CD8-positive, alpha-beta memory T cell (primary cell): ENCODE data around the gene OR1J2. TPM values are rescaled to one million over a fixed set of nuclear protein-coding genes. Genes with fewer than 3 reads are reported as not detected.
A peak's percentile ranks its signal among the peaks of the same experiment; 100 is the strongest.

Experiments used
- CTCF ChIA-PET: fragments of 350-600 bp; sonication (Branson Sonifier 250); formaldehyde crosslinking; loops from one replicate; lab custom pipeline; 2021; ENCODE audit warnings: antibody characterized with exemption; lab: Charles Lee
- POLR2A ChIA-PET: fragments of 350-600 bp; sonication (Branson Sonifier 250); formaldehyde crosslinking; loops from one replicate; lab custom pipeline; 2021; ENCODE audit warnings: antibody characterized with exemption; lab: Charles Lee
- DNase-seq, 5 donors: peaks; one replicate each; pipeline versions ENCODE4 v3.0.0 to v3.0.0-alpha.2; 2020 to 2022; ENCODE audit warnings: mixed read lengths in 1 of 5
- H3K27ac ChIP-seq: one replicate; pipeline ENCODE4 v1.7.0; 2013; ENCODE audit warnings: low read depth, mild to moderate bottlenecking, low read length, moderate library complexity
- H3K27me3 ChIP-seq: 2 replicates; pipeline ENCODE4 v1.7.0; 2013; ENCODE audit warnings: low read length, mild to moderate bottlenecking; ENCODE audit not compliant: insufficient read depth, poor library complexity, severe bottlenecking
- H3K36me3 ChIP-seq: 2 replicates; pipeline ENCODE4 v1.7.0; 2013; ENCODE audit warnings: mild to moderate bottlenecking, low read length, moderate library complexity; ENCODE audit not compliant: insufficient read depth
- H3K4me1 ChIP-seq: 2 replicates; pipeline ENCODE4 v1.7.0; 2013; ENCODE audit warnings: mild to moderate bottlenecking, low read length, moderate library complexity; ENCODE audit not compliant: insufficient read depth
- H3K4me3 ChIP-seq: 2 replicates; pipeline ENCODE4 v1.7.0; 2013; ENCODE audit warnings: mild to moderate bottlenecking, low read length
- H3K9me3 ChIP-seq: 2 replicates; pipeline ENCODE4 v1.7.0; 2013; ENCODE audit warnings: mild to moderate bottlenecking, low read length
- H3K27ac Mint-ChIP-seq, 8 donors: one replicate each; pipeline ENCODE4 v1.8.0; 2020 to 2021; ENCODE audit warnings: mixed read lengths in 8 of 8, mild to moderate bottlenecking in 6 of 8, inconsistent platforms in 3 of 8, moderate library complexity in 3 of 8
- H3K27me3 Mint-ChIP-seq, 2 donors: one replicate each; pipeline ENCODE4 v1.8.0; 2020 to 2021; ENCODE audit warnings: mixed read lengths in 2 of 2, mild to moderate bottlenecking in 1 of 2, moderate library complexity in 1 of 2
- H3K36me3 Mint-ChIP-seq, 3 donors: one replicate each; pipeline ENCODE4 v1.8.0; 2020 to 2021; ENCODE audit warnings: mixed read lengths in 3 of 3, inconsistent platforms in 1 of 3, mild to moderate bottlenecking in 1 of 3
- H3K4me1 Mint-ChIP-seq, 3 donors: one replicate each; pipeline ENCODE4 v1.8.0; 2020 to 2021; ENCODE audit warnings: mixed read lengths in 3 of 3, inconsistent platforms in 1 of 3, mild to moderate bottlenecking in 1 of 3
- H3K4me3 Mint-ChIP-seq, 7 donors: one replicate each; pipeline ENCODE4 v1.8.0; 2020 to 2021; ENCODE audit warnings: mixed read lengths in 7 of 7, mild to moderate bottlenecking in 6 of 7, moderate library complexity in 4 of 7, inconsistent platforms in 2 of 7
- H3K9me3 Mint-ChIP-seq, 5 donors: one replicate each; pipeline ENCODE4 v1.8.0; 2020 to 2022; ENCODE audit warnings: mixed read lengths in 5 of 5, mild to moderate bottlenecking in 3 of 5, moderate library complexity in 2 of 5, inconsistent platforms in 1 of 5
- polyA plus RNA-seq: library from polyadenylated mRNA; unstranded; fragments of 300-500 nt; fragmentation: Illumina TruSeq; gene quantifications from one replicate; pipeline ENCODE4 v1.2.3, GENCODE V29; 2021
- total RNA-seq, 2 experiments: library from RNA; stranded (reverse); gene quantifications; one replicate each; pipeline ENCODE4 v1.2.3, GENCODE V29; 2021

Gene OR1J2
- total and polyA plus RNA-seq, 3 experiments from 2014 or later = not detected

- Histone ChIP-seq H3K9me3 (no peaks in the 10 kb centered on the region), H3K27ac (no peak overlapping the region), H3K36me3 (no peaks in the 10 kb centered on the region), H3K4me1 (no peaks in the 10 kb centered on the region), H3K4me3 (no peak overlapping the region), H3K27me3 (no peaks in the 10 kb centered on the region)
- DNase-seq = no peak
- Mint-ChIP-seq H3K27ac (no peak overlapping the region), H3K4me3 (no peak overlapping the region), H3K27me3 (peaks cover 6 to 26% of the 10 kb centered on the region in 2 donors), H3K4me1 (no peaks in the 10 kb centered on the region), H3K36me3 (no peaks in the 10 kb centered on the region), H3K9me3 (no peaks in the 10 kb centered on the region)
- ChIA-PET POLR2A (no interaction called here), CTCF (no interaction called here)
Observed at GRCh38 chr9:122477346-122477745, 33.3 kb upstream of the OR1J2 start.

- H3K27ac ChIP-seq = no peak within 1 kb of the TSS
- H3K36me3 ChIP-seq = no peaks in the 10 kb centered on the region
- Mint-ChIP-seq H3K27ac (no peak within 1 kb of the TSS), H3K27me3 (peaks cover 6 to 26% of the 10 kb centered on the region in 2 donors), H3K4me3 (no peak within 1 kb of the TSS), H3K36me3 (no peaks in the 10 kb centered on the region), H3K9me3 (no peaks in the 10 kb centered on the region), H3K4me1 (no peaks in the 10 kb centered on the region)
- H3K27me3 ChIP-seq = no peaks in the 10 kb centered on the region
- H3K9me3 ChIP-seq = no peaks in the 10 kb centered on the region
- H3K4me1 ChIP-seq = no peaks in the 10 kb centered on the region
- no peak within 1 kb of the TSS for H3K4me3 ChIP-seq
- CTCF ChIA-PET = no interaction called here
- POLR2A ChIA-PET = no interaction called here
- no peak for DNase-seq
Observed at GRCh38 chr9:122477826-122478225, 32.8 kb upstream of the OR1J2 start, which contains the start of gene OR1J1. Gene OR1J1, minus strand, starts transcription at chr9:122477926. Its CDS starts 0 bp downstream, at chr9:122477926.

GRCh38 chr9:122479062-122479461 lies 31.5 kb upstream of the OR1J2 start:
- no peak for DNase-seq
- no peaks in the 10 kb centered on the region for H3K36me3 Mint-ChIP-seq
- Histone ChIP-seq H3K27ac (no peak overlapping the region), H3K27me3 (no peaks in the 10 kb centered on the region), H3K36me3 (no peaks in the 10 kb centered on the region), H3K4me1 (no peaks in the 10 kb centered on the region), H3K9me3 (no peaks in the 10 kb centered on the region), H3K4me3 (no peak overlapping the region)
- no peak overlapping the region for H3K4me3 Mint-ChIP-seq
- CTCF ChIA-PET = interaction anchor here (1.0 kb wide), 1 partner anchor 15 kb away, joined by 3 read pairs; no protein-coding TSS in a partner anchor
- POLR2A ChIA-PET = no interaction called here
- H3K27ac Mint-ChIP-seq = no peak overlapping the region
- peaks cover 6 to 26% of the 10 kb centered on the region in 2 donors for H3K27me3 Mint-ChIP-seq
- H3K4me1 Mint-ChIP-seq = no peaks in the 10 kb centered on the region
- no peaks in the 10 kb centered on the region for H3K9me3 Mint-ChIP-seq

- Histone ChIP-seq H3K4me3 (no peak overlapping the region), H3K27ac (no peak overlapping the region), H3K27me3 (peaks cover 5% of the 10 kb centered on the region), H3K4me1 (no peaks in the 10 kb centered on the region), H3K9me3 (no peaks in the 10 kb centered on the region), H3K36me3 (no peaks in the 10 kb centered on the region)
- Mint-ChIP-seq H3K9me3 (peaks cover 4 to 9% (median 7%) of the 10 kb centered on the region in 5 donors), H3K27ac (no peak overlapping the region), H3K36me3 (peaks cover 0 to 2% (median 0%) of the 10 kb centered on the region in 3 donors), H3K4me1 (no peaks in the 10 kb centered on the region), H3K4me3 (no peak overlapping the region), H3K27me3 (peaks cover 19 to 39% of the 10 kb centered on the region in 2 donors)
- CTCF ChIA-PET = interaction anchor here (1.3 kb wide), 2 partner anchors 310 to 312 kb away, joined by 3 to 9 read pairs; no protein-coding TSS in a partner anchor
- DNase-seq = peak in 2 of 5 donors; percentile 7 to 24
- POLR2A ChIA-PET = no interaction called here
Observed at GRCh38 chr9:122498883-122499288, 11.7 kb upstream of the OR1J2 start.

- ChIA-PET CTCF (no interaction called here), POLR2A (no interaction called here)
- no peak overlapping the region for H3K4me3 Mint-ChIP-seq
- no peaks in the 10 kb centered on the region for H3K4me1 ChIP-seq
- no peaks in the 10 kb centered on the region for H3K27me3 ChIP-seq
- H3K9me3 ChIP-seq = no peaks in the 10 kb centered on the region
- H3K9me3 Mint-ChIP-seq = no peaks in the 10 kb centered on the region
- H3K36me3 Mint-ChIP-seq = no peaks in the 10 kb centered on the region
- H3K27me3 Mint-ChIP-seq = peaks cover 9% of the 10 kb centered on the region in 2 donors
- no peaks in the 10 kb centered on the region for H3K36me3 ChIP-seq
- H3K4me3 ChIP-seq = no peak overlapping the region
- H3K4me1 Mint-ChIP-seq = no peaks in the 10 kb centered on the region
- no peak overlapping the region for H3K27ac Mint-ChIP-seq
- H3K27ac ChIP-seq = no peak overlapping the region
- no peak for DNase-seq
Observed at GRCh38 chr9:122506964-122507363, 3.6 kb upstream of the OR1J2 start.

- Mint-ChIP-seq H3K36me3 (no peaks in the 10 kb centered on the region), H3K4me1 (no peaks in the 10 kb centered on the region), H3K9me3 (peaks cover 0 to 1% (median 0%) of the 10 kb centered on the region in 5 donors), H3K27ac (no peak overlapping the region), H3K27me3 (peaks cover 0 to 30% of the 10 kb centered on the region in 2 donors), H3K4me3 (no peak overlapping the region)
- H3K4me1 ChIP-seq = no peaks in the 10 kb centered on the region
- no peaks in the 10 kb centered on the region for H3K9me3 ChIP-seq
- H3K36me3 ChIP-seq = no peaks in the 10 kb centered on the region
- POLR2A ChIA-PET = no interaction called here
- DNase-seq = no peak
- H3K27me3 ChIP-seq = no peaks in the 10 kb centered on the region
- CTCF ChIA-PET = no interaction called here
- no peak overlapping the region for H3K27ac ChIP-seq
- H3K4me3 ChIP-seq = no peak overlapping the region
Observed at GRCh38 chr9:122518226-122518625, 7.6 kb downstream of the OR1J2 start.

GRCh38 chr9:122518841-122519240 lies 8.2 kb downstream of the OR1J2 start, which contains the start of gene OR1J4:
Gene OR1J4, plus strand, starts transcription at chr9:122519141. Its CDS starts 0 bp downstream, at chr9:122519141.
- no peaks in the 10 kb centered on the region for H3K36me3 ChIP-seq
- H3K27ac ChIP-seq = no peak within 1 kb of the TSS
- H3K27me3 ChIP-seq = no peaks in the 10 kb centered on the region
- no peaks in the 10 kb centered on the region for H3K4me1 Mint-ChIP-seq
- H3K9me3 ChIP-seq = no peaks in the 10 kb centered on the region
- H3K4me3 Mint-ChIP-seq = no peak within 1 kb of the TSS
- H3K9me3 Mint-ChIP-seq = peaks cover 0 to 1% (median 0%) of the 10 kb centered on the region in 5 donors
- no peak for DNase-seq
- H3K27ac Mint-ChIP-seq = no peak within 1 kb of the TSS
- ChIA-PET CTCF (no interaction called here), POLR2A (no interaction called here)
- peaks cover 0 to 36% of the 10 kb centered on the region in 2 donors for H3K27me3 Mint-ChIP-seq
- H3K4me1 ChIP-seq = no peaks in the 10 kb centered on the region
- no peaks in the 10 kb centered on the region for H3K36me3 Mint-ChIP-seq
- no peak within 1 kb of the TSS for H3K4me3 ChIP-seq

GRCh38 chr9:122519376-122519775 lies 8.8 kb downstream of the OR1J2 start:
- Mint-ChIP-seq H3K9me3 (peaks cover 0 to 1% (median 0%) of the 10 kb centered on the region in 5 donors), H3K27ac (no peak overlapping the region), H3K27me3 (peaks cover 0 to 39% of the 10 kb centered on the region in 2 donors), H3K4me3 (no peak overlapping the region), H3K36me3 (no peaks in the 10 kb centered on the region), H3K4me1 (no peaks in the 10 kb centered on the region)
- no peak for DNase-seq
- Histone ChIP-seq H3K9me3 (no peaks in the 10 kb centered on the region), H3K4me3 (no peak overlapping the region), H3K27me3 (no peaks in the 10 kb centered on the region), H3K36me3 (no peaks in the 10 kb centered on the region), H3K4me1 (no peaks in the 10 kb centered on the region), H3K27ac (no peak overlapping the region)
- ChIA-PET CTCF (no interaction called here), POLR2A (no interaction called here)
